ENCODE data around the gene KCNAB1.

KCNAB1 gene

GRCh38 chr3:156492801-156493261, 372.5 kb downstream of the KCNAB1 start:
- DNase-seq (ENCODE audit: low read depth), result no peak

- no peak for DNase-seq (ENCODE audit: low read depth)
Measured at GRCh38 chr3:156493887-156494286, 373.5 kb downstream of the KCNAB1 start.

GRCh38 chr3:156495816-156496215, 375.4 kb downstream of the KCNAB1 start:
- no peak for DNase-seq (ENCODE audit: low read depth)

- DNase-seq (ENCODE audit: low read depth), result no peak
Measured at GRCh38 chr3:156497326-156497725, 376.9 kb downstream of the KCNAB1 start.

- no peak for DNase-seq (ENCODE audit: low read depth)
Measured at GRCh38 chr3:156498307-156498706, 377.9 kb downstream of the KCNAB1 start.

GRCh38 chr3:156507285-156507684, 386.9 kb downstream of the KCNAB1 start:
- no peak for DNase-seq (ENCODE audit: low read depth)

- DNase-seq (ENCODE audit: low read depth), result no peak
Measured at GRCh38 chr3:156509189-156510174, 389.1 kb downstream of the KCNAB1 start.

GRCh38 chr3:156511987-156512677, 391.8 kb downstream of the KCNAB1 start:
- no peak for DNase-seq (ENCODE audit: low read depth)

GRCh38 chr3:156513619-156514018, 393.2 kb downstream of the KCNAB1 start:
- DNase-seq (ENCODE audit: low read depth), result no peak

- no peak for DNase-seq (ENCODE audit: low read depth)
Measured at GRCh38 chr3:156516284-156516683, 395.9 kb downstream of the KCNAB1 start.

GRCh38 chr3:156516961-156517360, 396.6 kb downstream of the KCNAB1 start:
- no peak for DNase-seq (ENCODE audit: low read depth)

GRCh38 chr3:156518726-156519125, 398.3 kb downstream of the KCNAB1 start:
- no peak for DNase-seq (ENCODE audit: low read depth)

- DNase-seq (ENCODE audit: low read depth), result no peak
Measured at GRCh38 chr3:156519758-156520162, 399.4 kb downstream of the KCNAB1 start.

- DNase-seq (ENCODE audit: low read depth), result no peak
Measured at GRCh38 chr3:156522673-156523072, 402.3 kb downstream of the KCNAB1 start.

- no peak for DNase-seq (ENCODE audit: low read depth)
Measured at GRCh38 chr3:156525808-156526207, 405.4 kb downstream of the KCNAB1 start.

- no peak for DNase-seq (ENCODE audit: low read depth)
Measured at GRCh38 chr3:156527060-156527459, 406.7 kb downstream of the KCNAB1 start.

GRCh38 chr3:156530980-156531379, 410.6 kb downstream of the KCNAB1 start:
- no peak for DNase-seq (ENCODE audit: low read depth)

GRCh38 chr3:156532730-156533129, 412.4 kb downstream of the KCNAB1 start:
- no peak for DNase-seq (ENCODE audit: low read depth)

- no peak for DNase-seq (ENCODE audit: low read depth)
Measured at GRCh38 chr3:156533205-156533604, 412.8 kb downstream of the KCNAB1 start.

GRCh38 chr3:156535162-156535627, 414.8 kb downstream of the KCNAB1 start:
- DNase-seq (ENCODE audit: low read depth), result peak; percentile 18

- DNase-seq (ENCODE audit: low read depth), result no peak
Measured at GRCh38 chr3:156535798-156536197, 415.4 kb downstream of the KCNAB1 start.

- DNase-seq (ENCODE audit: low read depth), result no peak
Measured at GRCh38 chr3:156536524-156537316, 416.3 kb downstream of the KCNAB1 start.

All from activated T-cell treated with anti-CD3 and anti-CD28 coated beads for 48 hours (primary cell).